K562 (cell line): ENCODE data around the gene INTS2.

Source experiments
- CEBPZ ChIP-seq: fragments of 150-350 bp; IDR thresholded peaks from 2 replicates; pipeline ENCODE4 v1.6.1; 2014; ENCODE audit warnings: low read depth, mild to moderate bottlenecking, low read length, borderline replicate concordance
- HCFC1 ChIP-seq: IDR thresholded peaks from 2 replicates; pipeline ENCODE4 v1.6.1; 2012; ENCODE audit warnings: low read depth, low read length, improper control_type of control experiment
- PHTF2 ChIP-seq: fragments of 250-450 bp; sonication (Bioruptor Pico); IDR thresholded peaks from 2 replicates; pipeline ENCODE4 v1.5.0; 2021; ENCODE audit warnings: mild to moderate bottlenecking
- POLR2A ChIP-seq: fragments of 450-650 bp; conservative IDR thresholded peaks from 2 replicates; pipeline ENCODE4 v1.6.1; 2016
- REST ChIP-seq, 2 experiments: fragments of 450-650 bp; formaldehyde crosslinking in 1 of 2; IDR thresholded peaks; 2 replicates each; pipeline versions ENCODE4 v1.4.0 to v1.6.1; 2014 to 2020; ENCODE audit warnings: mild to moderate bottlenecking in 2 of 2, borderline replicate concordance in 1 of 2, low read depth in 1 of 2
- ZBTB34 ChIP-seq: fragments of 250-450 bp; sonication (Bioruptor Pico); IDR thresholded peaks from 2 replicates; pipeline ENCODE4 v1.8.0; 2021; ENCODE audit warnings: mild to moderate bottlenecking, moderate library complexity
- ZNF449 ChIP-seq: fragments of 250-450 bp; sonication (Bioruptor Pico); IDR thresholded peaks from 2 replicates; pipeline ENCODE4 v1.8.0; 2022; ENCODE audit warnings: moderate library complexity, mild to moderate bottlenecking, inconsistent platforms

- TF ChIP-seq CEBPZ = no peak
- TF ChIP-seq ZBTB34 = no peak
- TF ChIP-seq ZNF449 (CRISPR knock-in tag) = no peak
- TF ChIP-seq HCFC1 = no peak
- no peak for TF ChIP-seq PHTF2 (CRISPR knock-in tag)
- no peak for TF ChIP-seq POLR2A
- TF ChIP-seq REST (IDR thresholded peaks at IDR 0.05; ENCODE audit: borderline replicate concordance) = no peak
- no peak for TF ChIP-seq REST (CRISPR knock-in tag; IDR thresholded peaks at IDR 0.05; ENCODE audit: low read depth)
These were observed 14.3 kb upstream of the INTS2 start for GRCh38 chr17:61942085-61942484.
